CD1c-positive myeloid dendritic cell (primary cell): Measurements from ENCODE around the gene ZNF284.

Experiments used
- DNase-seq: peaks from one replicate; pipeline ENCODE4 v3.0.0-alpha.2; 2016; ENCODE audit errors: extremely low spot score

ZNF284 gene

GRCh38 chr19:44071824-44072542, at the start of gene ZNF284:
TSS of gene ZNF284 (plus strand) at chr19:44072159. CDS start at chr19:44076390, 4,231 bp downstream.
- DNase-seq: peak; percentile 94

DNA sequence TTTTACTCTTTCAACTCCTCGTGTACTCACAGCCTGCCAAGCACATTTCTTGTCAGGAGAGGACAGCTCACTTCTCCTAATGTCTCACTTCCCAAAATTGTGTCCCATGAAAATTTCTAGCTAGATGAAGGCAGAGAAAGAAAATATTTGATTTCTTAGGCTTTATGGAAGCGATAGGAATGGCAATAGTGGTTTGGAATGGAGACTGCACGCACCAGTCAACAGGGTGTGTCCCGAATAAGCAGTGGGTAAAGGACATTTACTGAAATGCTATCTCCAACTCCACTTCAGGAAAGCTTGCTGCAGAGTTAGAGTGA, 47.1 kb upstream of the ZNF284 start:
- no peak for DNase-seq

DNA sequence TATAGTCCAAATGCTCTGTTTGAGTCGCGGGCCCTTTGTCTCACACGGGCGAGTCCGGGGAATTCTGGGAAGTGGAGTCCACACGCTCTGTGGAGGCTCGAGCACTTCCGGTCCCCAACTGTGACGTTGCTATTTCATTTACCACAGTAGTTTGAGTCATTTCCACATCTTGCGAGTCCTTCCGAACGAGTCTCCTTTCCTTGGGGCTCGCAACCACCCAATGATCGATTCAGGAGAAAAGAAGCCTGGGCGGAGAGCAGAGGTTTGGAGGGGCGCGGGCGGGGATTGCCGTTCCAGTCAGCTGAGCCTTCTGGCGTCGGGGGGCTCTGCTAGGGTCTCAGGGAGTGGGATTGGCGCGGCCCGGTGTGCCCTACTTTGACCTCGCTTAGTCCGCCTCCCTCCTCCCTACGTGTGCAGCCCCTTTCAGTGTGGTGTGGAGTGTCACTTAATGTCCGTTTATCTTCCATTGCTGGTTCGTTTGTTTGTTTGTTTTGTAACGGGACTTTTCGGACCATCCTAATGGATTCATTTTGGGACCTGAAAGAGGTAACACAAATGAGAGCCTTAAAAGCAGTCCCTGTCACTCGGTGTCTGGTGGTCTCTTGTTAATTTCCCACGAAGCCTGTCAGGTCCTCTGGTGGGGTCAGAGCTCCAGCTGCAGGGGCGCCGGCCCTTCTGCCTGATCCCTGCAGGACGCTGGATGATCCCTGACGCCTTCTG, 46.6 kb upstream of the ZNF284 start, which contains the start of gene ZNF222:
Gene ZNF222, plus strand, starts transcription at position 163 of the 720 bp plus-strand sequence. Its CDS starts 58 bp downstream, at position 221.
- DNase-seq: peak; percentile 92

DNA sequence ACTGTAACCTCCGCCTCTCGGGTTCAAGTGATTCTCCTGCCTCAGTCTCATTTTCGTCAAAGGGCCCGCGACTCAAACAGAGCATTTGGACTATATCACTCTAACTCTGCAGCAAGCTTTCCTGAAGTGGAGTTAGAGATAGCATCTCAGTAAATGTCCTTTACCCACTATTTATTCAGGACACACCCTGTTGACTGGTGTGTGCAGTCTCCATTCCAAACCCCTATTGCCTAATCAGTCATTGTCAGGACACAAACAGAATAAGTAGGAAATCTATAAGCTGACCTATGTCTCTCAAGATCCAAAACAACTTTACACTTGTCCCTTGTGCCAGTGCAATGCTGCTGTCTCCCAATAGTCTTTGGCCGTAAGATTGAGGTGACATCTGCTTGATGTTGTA, 45.3 kb upstream of the ZNF284 start:
- no peak for DNase-seq

DNA sequence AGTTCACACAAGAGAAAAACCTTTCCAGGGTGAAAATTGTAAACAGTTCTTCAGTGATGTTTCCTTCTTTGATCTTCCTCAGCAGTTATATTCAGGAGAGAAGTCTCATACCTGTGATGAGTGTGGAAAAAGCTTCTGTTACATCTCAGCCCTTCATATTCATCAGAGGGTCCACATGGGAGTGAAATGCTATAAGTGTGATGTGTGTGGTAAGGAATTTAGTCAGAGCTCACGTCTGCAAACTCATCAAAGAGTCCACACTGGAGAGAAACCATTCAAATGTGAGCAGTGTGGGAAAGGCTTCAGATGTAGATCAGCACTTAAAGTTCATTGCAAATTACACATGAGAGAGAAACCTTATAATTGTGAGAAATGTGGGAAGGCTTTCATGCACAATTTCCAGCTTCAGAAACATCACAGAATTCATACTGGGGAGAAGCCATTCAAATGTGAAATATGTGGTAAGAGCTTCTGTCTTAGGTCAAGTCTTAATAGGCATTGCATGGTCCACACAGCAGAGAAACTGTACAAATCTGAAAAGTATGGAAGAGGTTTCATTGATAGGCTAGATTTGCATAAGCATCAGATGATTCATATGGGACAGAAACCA, 39.9 kb upstream of the ZNF284 start:
- DNase-seq: no peak

DNA sequence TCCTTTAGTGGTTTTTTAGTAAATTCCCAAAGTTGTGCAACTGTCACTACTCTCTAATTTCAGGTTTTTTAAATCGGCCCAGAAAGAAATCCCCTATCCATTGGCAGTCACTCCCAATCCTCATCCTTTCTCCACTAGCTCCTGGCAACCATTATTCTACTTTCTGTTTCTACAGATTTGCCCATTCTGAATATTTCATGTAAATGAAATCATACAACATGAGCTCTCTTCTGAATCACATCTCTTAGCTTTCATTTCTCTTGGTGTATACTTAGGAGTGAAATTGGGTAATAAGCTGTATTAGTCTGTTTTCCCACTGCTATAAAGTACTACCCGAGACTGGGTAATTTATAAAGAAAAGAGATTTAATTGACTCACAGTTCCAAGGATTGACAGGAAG, 29.8 kb upstream of the ZNF284 start:
- DNase-seq: no peak

DNA sequence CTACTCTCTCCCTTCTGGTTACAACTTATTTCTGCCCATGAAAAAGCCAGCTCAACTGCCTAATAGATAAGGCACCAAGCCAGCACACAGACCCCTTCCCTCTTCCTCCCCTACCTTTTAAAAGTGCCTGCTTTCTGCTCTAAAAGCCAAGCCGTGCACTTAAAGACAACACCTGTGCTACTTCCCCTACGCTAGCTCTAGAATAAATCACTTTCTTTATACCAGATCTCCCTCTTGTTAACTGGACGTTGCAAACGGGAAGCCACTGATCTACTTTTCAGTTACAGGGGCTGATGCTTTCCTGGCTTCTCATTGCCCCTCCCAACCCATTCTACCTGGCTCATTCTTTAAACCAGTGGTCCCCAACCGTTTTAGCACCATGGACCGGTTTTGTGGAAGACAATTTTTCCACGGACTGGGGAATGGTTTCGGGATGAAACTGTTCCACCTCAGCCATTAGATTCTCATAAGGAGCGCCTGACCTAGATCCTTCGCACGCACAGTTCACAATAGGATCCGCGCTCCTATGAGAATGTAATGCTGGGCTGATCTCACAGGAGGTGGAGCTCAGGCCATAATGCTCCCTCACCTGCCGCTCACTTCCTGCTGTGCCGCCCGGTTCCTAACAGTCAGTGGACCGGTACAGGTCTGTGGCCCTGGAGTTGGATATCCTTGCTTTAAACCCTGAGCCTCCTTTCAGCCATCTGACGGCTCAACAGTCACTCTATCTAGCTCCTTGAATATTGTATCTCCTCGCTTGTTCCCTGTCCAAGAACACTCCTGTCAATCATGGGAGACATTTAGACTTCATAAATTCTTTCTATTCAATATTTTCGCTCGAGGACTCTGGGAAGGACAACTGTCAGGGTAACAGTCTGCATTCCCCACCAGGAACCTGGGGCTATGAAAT, 21.0 kb upstream of the ZNF284 start:
- peak; percentile 9 for DNase-seq

- peak; percentile 91 for DNase-seq
These were observed 20.1 kb upstream of the ZNF284 start, which contains the start of gene ZNF223 for GRCh38 chr19:44051650-44052402. TSS of gene ZNF223 (plus strand) at chr19:44052036. CDS start at chr19:44055177, 3,141 bp downstream.

- DNase-seq: no peak
These were observed 16.1 kb upstream of the ZNF284 start for GRCh38 chr19:44055870-44056269.

- DNase-seq: no peak
These were observed 12.7 kb upstream of the ZNF284 start for GRCh38 chr19:44059229-44059628.

GRCh38 chr19:44061038-44061437, 10.9 kb upstream of the ZNF284 start:
- DNase-seq: no peak

DNA sequence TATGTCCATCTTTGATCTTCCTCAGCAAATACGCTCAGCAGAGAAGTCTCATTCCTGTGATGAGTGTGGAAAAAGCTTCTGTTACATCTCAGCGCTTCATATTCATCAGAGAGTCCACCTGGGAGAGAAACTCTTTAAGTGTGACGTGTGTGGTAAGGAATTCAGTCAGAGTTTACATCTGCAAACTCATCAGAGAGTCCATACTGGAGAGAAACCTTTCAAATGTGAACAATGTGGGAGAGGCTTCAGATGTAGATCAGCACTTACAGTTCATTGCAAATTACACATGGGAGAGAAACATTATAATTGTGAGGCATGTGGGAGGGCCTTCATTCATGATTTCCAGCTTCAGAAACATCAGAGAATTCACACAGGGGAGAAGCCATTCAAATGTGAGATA, 5.7 kb upstream of the ZNF284 start:
- DNase-seq: no peak

GRCh38 chr19:44069415-44069814, 2.5 kb upstream of the ZNF284 start:
- DNase-seq: no peak

DNA sequence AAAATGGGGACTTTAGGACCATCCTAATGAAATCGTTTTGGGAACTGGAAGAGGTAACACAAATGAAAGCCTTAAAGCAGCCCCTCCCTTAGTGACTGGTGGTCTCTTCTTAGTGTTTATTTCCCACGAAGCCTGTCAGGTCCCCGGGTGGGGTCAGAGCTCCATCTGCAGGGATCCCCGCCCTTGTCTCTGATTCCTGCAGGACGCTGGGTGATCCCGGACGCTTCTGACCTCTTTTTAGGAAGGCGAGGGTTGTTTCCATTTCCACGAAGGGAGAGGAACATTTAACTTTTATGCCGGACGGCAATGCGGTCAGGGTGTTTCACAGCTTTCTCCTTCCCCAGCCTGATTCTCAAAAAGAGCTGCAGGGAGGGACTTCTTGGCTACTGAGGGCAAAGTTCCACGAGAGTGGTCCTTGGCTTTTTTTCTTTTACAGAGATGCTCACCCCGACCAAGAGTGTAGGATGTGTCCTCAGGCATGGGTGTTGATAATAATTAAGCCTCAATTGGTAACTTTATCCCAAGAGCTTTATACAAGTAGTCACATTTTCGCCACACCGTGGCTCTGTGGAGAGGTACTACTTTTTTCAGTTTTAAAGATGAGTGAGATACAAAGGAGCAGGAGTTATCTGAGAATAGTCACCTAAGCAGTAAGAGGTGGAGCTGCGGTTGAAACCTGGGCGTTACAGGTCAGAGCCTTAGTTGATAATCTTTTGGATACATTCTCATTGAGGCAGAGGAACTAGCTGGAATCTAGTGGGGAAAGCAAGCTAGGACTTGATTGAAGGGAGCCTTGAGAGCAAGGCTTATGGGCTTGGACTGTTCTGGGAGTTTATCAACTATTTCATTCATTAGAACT, 813 bp downstream of the ZNF284 start:
- no peak for DNase-seq

DNA sequence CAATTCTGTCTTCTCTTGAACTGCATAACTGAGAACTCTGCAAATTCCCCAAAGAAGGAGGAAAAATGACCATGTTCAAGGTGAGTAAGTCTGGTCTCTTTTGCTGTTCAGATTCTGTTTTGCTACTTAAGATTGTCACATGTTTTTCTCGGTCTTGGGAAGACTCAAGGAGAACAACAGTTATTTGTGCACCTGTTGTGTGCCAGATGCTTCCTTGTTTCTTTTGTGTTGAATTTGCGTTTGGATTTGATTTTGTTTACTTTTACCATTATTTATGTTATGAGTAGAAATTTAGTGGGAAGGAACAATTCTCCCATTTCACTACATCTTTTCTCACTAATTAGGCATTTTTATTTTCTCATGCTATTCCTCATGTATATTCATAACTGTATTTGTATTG, 4.4 kb downstream of the ZNF284 start:
- DNase-seq: no peak

- no peak for DNase-seq
These were observed 20.1 kb downstream of the ZNF284 start for GRCh38 chr19:44092108-44092507.

DNA sequence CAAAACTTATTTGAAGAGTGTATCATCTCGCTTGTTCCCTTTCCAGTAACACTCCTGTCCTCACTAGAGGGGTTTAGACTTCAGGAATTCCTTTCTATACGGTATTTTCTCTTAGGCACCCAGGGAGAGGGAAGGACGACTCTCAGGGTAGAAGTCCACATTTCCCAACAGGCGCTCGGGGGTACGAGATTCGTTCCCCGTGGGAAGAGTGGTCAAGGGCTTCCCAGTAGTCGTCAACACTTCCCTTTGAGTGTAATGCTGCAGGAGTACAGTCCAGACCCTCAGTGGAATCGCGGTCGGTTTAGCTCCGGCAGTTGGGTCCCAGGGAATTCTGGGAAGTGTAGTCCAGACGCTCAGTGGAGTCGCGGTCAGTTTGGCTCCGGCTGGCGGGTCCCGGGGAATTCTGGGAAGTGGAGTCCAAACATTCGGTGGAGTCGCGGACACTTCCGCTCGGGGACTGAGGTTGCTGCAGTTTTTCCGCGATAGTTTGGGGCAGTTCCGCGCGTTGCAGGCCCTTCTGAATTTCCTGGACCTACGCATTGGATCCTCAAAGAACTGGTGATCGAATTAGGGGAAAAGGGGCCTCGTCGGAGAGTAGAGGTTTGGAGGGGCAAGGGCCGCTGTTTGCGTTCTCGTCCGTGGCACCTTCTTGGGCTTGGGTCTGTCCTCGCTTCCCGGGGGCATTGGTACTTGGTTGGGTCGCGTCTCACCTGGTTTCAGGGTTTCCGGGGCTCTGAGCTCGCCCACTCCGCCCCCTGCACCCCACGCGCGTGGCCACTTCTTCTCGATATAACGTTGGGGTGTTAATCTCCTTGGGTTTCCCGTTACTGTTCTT, 22.2 kb downstream of the ZNF284 start, which contains the start of gene ZNF224:
Gene ZNF224, plus strand, starts transcription at position 431 of the 835 bp plus-strand sequence. CDS start 3,513 bp downstream, outside the sequence.
- peak; percentile 94 for DNase-seq

GRCh38 chr19:44107751-44108150, 35.8 kb downstream of the ZNF284 start:
- no peak for DNase-seq

DNA sequence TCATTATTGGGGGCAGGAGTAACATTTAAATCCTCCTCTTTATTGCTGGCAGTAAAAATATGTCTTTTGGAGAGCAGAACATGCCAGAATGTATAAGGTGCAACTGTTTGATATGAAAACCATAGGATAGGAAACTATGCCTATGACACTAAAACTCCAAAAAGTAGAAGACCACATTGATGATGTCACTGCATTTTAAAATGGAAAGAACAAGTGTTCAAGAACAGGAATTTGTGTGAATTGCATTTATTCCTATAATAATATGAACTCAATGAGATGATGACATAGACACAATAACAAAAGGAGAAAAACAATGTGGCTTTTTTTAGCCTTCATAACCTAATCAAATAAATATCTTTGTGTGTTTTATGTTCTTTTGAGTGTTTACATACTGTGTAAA, 37.5 kb downstream of the ZNF284 start:
- no peak for DNase-seq
